Esophagus muscularis mucosa (tissue), 2 donors: ENCODE data around the gene MOCOS.

ENCODE experiments used
- POLR2A ChIP-seq: fragments of 450-650 bp; IDR thresholded peaks from one replicate; pipeline ENCODE4 v1.6.1; 2017; ENCODE audit warnings: antibody characterized with exemption, moderate library complexity, mild to moderate bottlenecking, low read depth
- POLR2AphosphoS5 ChIP-seq, 2 donors: sonication (generic); formaldehyde crosslinking; IDR thresholded peaks; one replicate each; pipeline ENCODE4 v1.6.1; 2017; ENCODE audit warnings: antibody characterized with exemption in 2 of 2

DNA sequence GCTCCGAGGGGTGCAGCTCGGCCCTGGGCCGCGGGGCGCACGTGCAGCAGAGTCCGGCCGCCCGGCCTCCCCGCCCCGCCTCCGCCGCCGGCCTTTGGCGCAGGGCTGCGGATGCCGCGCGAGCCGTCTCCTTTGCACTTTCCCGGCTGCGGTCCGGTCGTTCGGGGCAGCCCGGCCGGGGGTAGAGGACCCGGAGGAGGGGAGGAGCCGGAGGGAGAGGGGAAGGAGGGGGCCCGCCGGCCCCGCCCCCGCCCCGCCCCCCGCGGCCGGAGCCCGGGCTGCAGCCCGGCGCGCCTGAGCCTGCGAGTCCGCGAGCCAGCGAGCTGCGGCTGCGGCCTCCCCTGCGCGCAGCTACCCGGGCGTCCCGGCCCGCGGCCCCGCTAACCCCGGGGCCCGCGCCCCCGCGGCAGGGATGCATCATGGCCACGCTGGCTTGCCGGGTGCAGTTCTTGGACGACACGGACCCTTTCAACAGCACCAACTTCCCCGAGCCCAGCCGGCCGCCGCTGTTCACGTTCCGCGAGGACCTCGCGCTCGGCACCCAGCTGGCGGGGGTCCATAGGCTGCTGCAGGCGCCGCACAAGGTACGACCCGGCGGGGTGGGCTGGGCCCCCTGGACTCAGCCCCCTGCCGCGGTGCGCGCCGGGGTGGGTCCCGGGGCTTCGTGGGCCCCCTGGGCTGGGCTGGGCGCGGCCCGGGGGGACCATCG lies 110.3 kb downstream of the MOCOS start, which contains the start of gene FHOD3:
- TF ChIP-seq POLR2A (no peak), POLR2AphosphoS5 (IDR thresholded peaks at IDR 0.05) (no peak)
